Measurements from ENCODE around the gene NME8.

NME8 gene

DNA sequence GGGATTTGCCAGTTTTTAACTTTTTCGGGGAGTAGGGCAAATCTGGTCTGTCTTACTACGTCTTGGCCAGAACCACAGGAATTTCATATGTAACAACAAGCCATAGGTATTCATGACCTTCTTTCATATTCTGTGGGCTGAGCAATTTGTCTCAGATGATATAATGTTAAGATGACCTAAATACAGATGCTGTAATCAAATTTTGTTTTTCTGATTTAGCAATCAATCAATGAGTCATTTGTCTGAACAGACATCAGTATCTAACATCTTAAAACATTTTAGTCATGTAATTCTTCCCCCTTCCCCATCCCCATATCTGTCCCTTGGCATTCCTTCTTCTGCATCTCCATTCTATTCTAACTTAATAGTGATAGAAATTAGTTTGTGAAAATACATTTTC is 24.8 kb upstream of the NME8 start:
- no peaks in the 10 kb centered on the region for H3K4me1 ChIP-seq (ENCODE audit: control insufficient read depth, insufficient read depth, low read length)
- H3K36me3 ChIP-seq (ENCODE audit: control insufficient read depth, insufficient read depth, low read length) = no peaks in the 10 kb centered on the region
- H3K9me3 ChIP-seq (ENCODE audit: control insufficient read depth, low read length) = peaks cover 2% of the 10 kb centered on the region
- no peak overlapping the region for H3K27ac ChIP-seq (ENCODE audit: insufficient read depth, low read depth, low read length, poor library complexity, severe bottlenecking)
- H3K27me3 ChIP-seq (ENCODE audit: control insufficient read depth, insufficient read depth, low read length, poor library complexity, severe bottlenecking) = no peaks in the 10 kb centered on the region
- no peak overlapping the region for H3K4me3 ChIP-seq (ENCODE audit: insufficient read depth, low read depth, low read length)
- WGBS, 2 experiments = 80 to 94% methylated on average over 2 of the region's 2 CpGs

- peaks cover 2% of the 10 kb centered on the region for H3K9me3 ChIP-seq (ENCODE audit: control insufficient read depth, low read length)
- H3K4me3 ChIP-seq (ENCODE audit: insufficient read depth, low read depth, low read length) = no peak overlapping the region
- H3K4me1 ChIP-seq (ENCODE audit: control insufficient read depth, insufficient read depth, low read length) = no peaks in the 10 kb centered on the region
- no peaks in the 10 kb centered on the region for H3K27me3 ChIP-seq (ENCODE audit: control insufficient read depth, insufficient read depth, low read length, poor library complexity, severe bottlenecking)
- 90 to 94% methylated on average over 2 of the region's 3 CpGs for WGBS, 2 experiments
- no peaks in the 10 kb centered on the region for H3K36me3 ChIP-seq (ENCODE audit: control insufficient read depth, insufficient read depth, low read length)
- no peak overlapping the region for H3K27ac ChIP-seq (ENCODE audit: insufficient read depth, low read depth, low read length, poor library complexity, severe bottlenecking)
Measured at GRCh38 chr7:37825038-37825437, 23.4 kb upstream of the NME8 start.

DNA sequence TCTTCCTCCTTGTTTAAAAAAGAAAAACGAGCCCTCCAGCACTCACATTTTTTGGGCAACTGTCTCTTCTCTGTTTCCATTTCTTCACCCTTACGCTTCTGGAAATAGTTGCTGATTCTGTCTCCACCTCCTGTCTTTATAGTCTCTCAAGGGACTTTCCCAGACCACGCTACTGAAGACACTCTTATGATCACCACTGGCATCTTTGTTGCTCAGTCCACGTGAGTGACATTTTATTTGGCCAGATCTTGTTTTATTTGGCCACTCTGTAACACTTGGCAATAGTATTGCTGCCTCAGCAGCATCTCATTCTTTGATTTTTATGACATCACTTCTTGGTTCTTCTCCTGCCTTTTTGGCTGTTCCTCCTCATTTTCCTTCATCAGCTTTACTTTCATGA is 21.6 kb upstream of the NME8 start:
- 85 to 86% methylated on average over 4 of the region's 4 CpGs for WGBS, 2 experiments
- Histone ChIP-seq H3K36me3 (ENCODE audit: control insufficient read depth, insufficient read depth, low read length) (no peaks in the 10 kb centered on the region), H3K9me3 (ENCODE audit: control insufficient read depth, low read length) (no peaks in the 10 kb centered on the region)

DNA sequence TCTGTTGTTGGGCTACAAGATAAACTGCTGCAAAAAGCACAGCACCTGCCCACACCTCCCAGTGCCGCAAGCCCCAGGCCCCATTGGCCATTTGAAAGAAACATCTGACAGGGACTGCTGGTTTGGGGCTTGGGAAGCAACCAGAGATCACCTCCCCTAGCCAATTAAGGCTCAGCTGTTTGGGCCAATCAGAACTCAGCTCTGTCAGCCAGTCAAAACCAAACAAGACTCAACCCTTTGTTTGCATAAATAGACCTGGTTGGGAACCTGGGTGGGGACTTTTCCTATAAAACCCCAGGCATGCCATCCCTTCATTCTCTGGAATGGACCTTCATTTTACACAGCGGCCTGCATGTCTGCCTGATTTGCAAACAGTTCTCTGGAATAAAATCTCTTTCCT is 17.2 kb upstream of the NME8 start:
- Histone ChIP-seq H3K36me3 (ENCODE audit: control insufficient read depth, insufficient read depth, low read length) (no peaks in the 10 kb centered on the region), H3K4me1 (ENCODE audit: control insufficient read depth, insufficient read depth, low read length) (no peaks in the 10 kb centered on the region), H3K27me3 (ENCODE audit: control insufficient read depth, insufficient read depth, low read length, poor library complexity, severe bottlenecking) (no peaks in the 10 kb centered on the region), H3K9me3 (ENCODE audit: control insufficient read depth, low read length) (no peaks in the 10 kb centered on the region), H3K27ac (ENCODE audit: insufficient read depth, low read depth, low read length, poor library complexity, severe bottlenecking) (no peak overlapping the region), H3K4me3 (ENCODE audit: insufficient read depth, low read depth, low read length) (no peak overlapping the region)
- WGBS, 2 experiments = 95% methylated on average over 2 of the region's 2 CpGs

More for the DNA sequence above, 21.6 kb upstream of the NME8 start:
- Histone ChIP-seq H3K4me1 (ENCODE audit: control insufficient read depth, insufficient read depth, low read length) (no peaks in the 10 kb centered on the region), H3K27ac (ENCODE audit: insufficient read depth, low read depth, low read length, poor library complexity, severe bottlenecking) (no peak overlapping the region), H3K4me3 (ENCODE audit: insufficient read depth, low read depth, low read length) (no peak overlapping the region), H3K27me3 (ENCODE audit: control insufficient read depth, insufficient read depth, low read length, poor library complexity, severe bottlenecking) (no peaks in the 10 kb centered on the region)

DNA sequence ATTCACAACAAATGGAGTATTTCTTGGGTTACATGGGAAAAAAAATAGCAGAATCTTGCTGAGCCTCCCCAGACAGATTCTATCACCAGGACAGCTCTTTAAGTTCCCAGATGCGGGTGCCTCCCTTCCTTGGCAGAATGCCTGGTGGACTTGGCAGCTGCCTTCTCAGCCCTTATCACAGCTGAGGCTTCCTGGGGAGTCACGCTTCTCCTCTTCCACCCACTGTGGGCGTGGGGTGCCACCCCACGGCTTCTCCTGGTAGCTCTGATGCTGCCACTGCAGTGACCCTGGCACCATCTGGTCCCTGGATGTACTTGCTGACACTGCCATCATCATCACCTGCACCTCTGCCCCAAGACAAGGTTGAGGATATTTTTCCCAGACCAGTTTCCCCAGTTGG is 16.2 kb upstream of the NME8 start:
- H3K4me1 ChIP-seq (ENCODE audit: control insufficient read depth, insufficient read depth, low read length) = no peaks in the 10 kb centered on the region
- 94 to 96% methylated on average over 4 of the region's 4 CpGs for WGBS, 2 experiments
- no peaks in the 10 kb centered on the region for H3K27me3 ChIP-seq (ENCODE audit: control insufficient read depth, insufficient read depth, low read length, poor library complexity, severe bottlenecking)
- H3K4me3 ChIP-seq (ENCODE audit: insufficient read depth, low read depth, low read length) = no peak overlapping the region
- no peaks in the 10 kb centered on the region for H3K9me3 ChIP-seq (ENCODE audit: control insufficient read depth, low read length)
- no peaks in the 10 kb centered on the region for H3K36me3 ChIP-seq (ENCODE audit: control insufficient read depth, insufficient read depth, low read length)
- no peak overlapping the region for H3K27ac ChIP-seq (ENCODE audit: insufficient read depth, low read depth, low read length, poor library complexity, severe bottlenecking)

DNA sequence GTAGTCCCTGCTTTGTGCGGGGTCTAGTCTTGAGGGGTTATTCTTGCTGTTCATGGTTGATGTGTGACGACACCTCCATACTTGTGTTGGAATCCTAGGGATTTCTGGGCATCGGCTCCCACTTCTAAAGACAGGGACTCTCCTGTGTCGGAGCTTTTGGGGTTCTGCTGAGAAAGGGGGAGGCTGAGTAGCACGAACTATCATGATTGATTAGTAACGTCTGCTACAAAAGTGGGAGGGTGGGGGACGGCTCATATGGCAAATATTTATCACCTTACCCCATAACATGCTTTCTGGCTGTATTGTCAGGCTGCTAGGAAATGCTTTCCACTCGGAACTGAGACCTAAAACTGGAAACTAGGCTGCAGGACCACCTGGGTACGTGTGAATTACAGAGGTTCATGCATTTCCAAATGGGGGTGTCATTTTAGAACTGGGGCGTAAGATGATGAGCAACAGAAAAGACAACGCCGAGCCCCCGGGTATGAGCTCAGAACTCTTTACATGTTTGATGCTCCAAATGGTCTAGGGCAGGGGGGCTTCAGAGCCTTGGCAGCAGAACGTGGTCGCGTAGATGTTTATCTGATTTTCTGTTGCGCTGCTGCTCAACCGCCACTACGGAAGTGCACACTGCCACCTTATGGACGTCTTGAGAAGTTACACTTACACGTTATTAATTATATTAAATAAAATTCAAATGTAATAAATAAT is 15.1 kb upstream of the NME8 start:
- H3K27ac ChIP-seq (ENCODE audit: insufficient read depth, low read depth, low read length, poor library complexity, severe bottlenecking) = no peak overlapping the region
- H3K4me1 ChIP-seq (ENCODE audit: control insufficient read depth, insufficient read depth, low read length) = no peaks in the 10 kb centered on the region
- H3K27me3 ChIP-seq (ENCODE audit: control insufficient read depth, insufficient read depth, low read length, poor library complexity, severe bottlenecking) = no peaks in the 10 kb centered on the region
- no peaks in the 10 kb centered on the region for H3K36me3 ChIP-seq (ENCODE audit: control insufficient read depth, insufficient read depth, low read length)
- no peaks in the 10 kb centered on the region for H3K9me3 ChIP-seq (ENCODE audit: control insufficient read depth, low read length)
- 59 to 60% methylated on average over 19 of the region's 21 CpGs for WGBS, 2 experiments
- no peak overlapping the region for H3K4me3 ChIP-seq (ENCODE audit: insufficient read depth, low read depth, low read length)

DNA sequence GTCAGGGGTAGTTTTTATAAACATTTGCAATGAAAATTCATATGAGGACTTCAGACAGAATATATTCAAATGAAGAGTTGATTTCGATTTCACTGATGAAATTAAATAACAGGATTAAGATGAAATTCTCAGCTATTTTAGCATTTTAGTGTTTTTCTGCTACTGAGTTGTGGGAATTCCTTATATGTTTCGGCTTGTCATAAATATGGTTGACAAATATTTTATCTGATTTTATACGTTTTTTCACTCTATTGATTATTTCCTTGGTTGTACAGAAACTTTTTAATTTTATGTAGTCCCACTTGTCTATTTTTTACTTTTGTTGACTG is 14.6 kb upstream of the NME8 start:
- no peaks in the 10 kb centered on the region for H3K4me1 ChIP-seq (ENCODE audit: control insufficient read depth, insufficient read depth, low read length)
- no peak overlapping the region for H3K27ac ChIP-seq (ENCODE audit: insufficient read depth, low read depth, low read length, poor library complexity, severe bottlenecking)

GRCh38 chr7:37853468-37853867 is 5.1 kb downstream of the NME8 start:
- no peaks in the 10 kb centered on the region for H3K27me3 ChIP-seq (ENCODE audit: control insufficient read depth, insufficient read depth, low read length, poor library complexity, severe bottlenecking)
- H3K9me3 ChIP-seq (ENCODE audit: control insufficient read depth, low read length) = no peaks in the 10 kb centered on the region
- WGBS, 2 experiments = 55% methylated on average over 2 of the region's 2 CpGs
- H3K4me1 ChIP-seq (ENCODE audit: control insufficient read depth, insufficient read depth, low read length) = no peaks in the 10 kb centered on the region
- no peak overlapping the region for H3K27ac ChIP-seq (ENCODE audit: insufficient read depth, low read depth, low read length, poor library complexity, severe bottlenecking)
- no peak overlapping the region for H3K4me3 ChIP-seq (ENCODE audit: insufficient read depth, low read depth, low read length)
- H3K36me3 ChIP-seq (ENCODE audit: control insufficient read depth, insufficient read depth, low read length) = no peaks in the 10 kb centered on the region

More for the DNA sequence above, 14.6 kb upstream of the NME8 start:
- Histone ChIP-seq H3K27me3 (ENCODE audit: control insufficient read depth, insufficient read depth, low read length, poor library complexity, severe bottlenecking) (no peaks in the 10 kb centered on the region), H3K9me3 (ENCODE audit: control insufficient read depth, low read length) (no peaks in the 10 kb centered on the region), H3K36me3 (ENCODE audit: control insufficient read depth, insufficient read depth, low read length) (no peaks in the 10 kb centered on the region), H3K4me3 (ENCODE audit: insufficient read depth, low read depth, low read length) (no peak overlapping the region)
- WGBS, 2 experiments = 0 to 14% methylated on average over 1 to 2 of the region's 3 CpGs

GRCh38 chr7:37882086-37882485 is 33.7 kb downstream of the NME8 start:
- 85 to 90% methylated on average over 6 of the region's 6 CpGs for WGBS, 2 experiments
- H3K27me3 ChIP-seq (ENCODE audit: control insufficient read depth, insufficient read depth, low read length, poor library complexity, severe bottlenecking) = no peaks in the 10 kb centered on the region
- H3K4me1 ChIP-seq (ENCODE audit: control insufficient read depth, insufficient read depth, low read length) = no peaks in the 10 kb centered on the region
- H3K36me3 ChIP-seq (ENCODE audit: control insufficient read depth, insufficient read depth, low read length) = no peaks in the 10 kb centered on the region
- no peak overlapping the region for H3K4me3 ChIP-seq (ENCODE audit: insufficient read depth, low read depth, low read length)
- H3K27ac ChIP-seq (ENCODE audit: insufficient read depth, low read depth, low read length, poor library complexity, severe bottlenecking) = no peak overlapping the region
- no peaks in the 10 kb centered on the region for H3K9me3 ChIP-seq (ENCODE audit: control insufficient read depth, low read length)

- H3K27me3 ChIP-seq (ENCODE audit: control insufficient read depth, insufficient read depth, low read length, poor library complexity, severe bottlenecking) = no peaks in the 10 kb centered on the region
- no peaks in the 10 kb centered on the region for H3K36me3 ChIP-seq (ENCODE audit: control insufficient read depth, insufficient read depth, low read length)
- H3K4me3 ChIP-seq (ENCODE audit: insufficient read depth, low read depth, low read length) = no peak overlapping the region
- no peaks in the 10 kb centered on the region for H3K4me1 ChIP-seq (ENCODE audit: control insufficient read depth, insufficient read depth, low read length)
- no peaks in the 10 kb centered on the region for H3K9me3 ChIP-seq (ENCODE audit: control insufficient read depth, low read length)
- H3K27ac ChIP-seq (ENCODE audit: insufficient read depth, low read depth, low read length, poor library complexity, severe bottlenecking) = no peak overlapping the region
Measured at GRCh38 chr7:37893359-37893758, 45.0 kb downstream of the NME8 start.

GRCh38 chr7:37894671-37895070 is 46.3 kb downstream of the NME8 start:
- Histone ChIP-seq H3K9me3 (ENCODE audit: control insufficient read depth, low read length) (no peaks in the 10 kb centered on the region), H3K36me3 (ENCODE audit: control insufficient read depth, insufficient read depth, low read length) (no peaks in the 10 kb centered on the region), H3K27ac (ENCODE audit: insufficient read depth, low read depth, low read length, poor library complexity, severe bottlenecking) (no peak overlapping the region), H3K27me3 (ENCODE audit: control insufficient read depth, insufficient read depth, low read length, poor library complexity, severe bottlenecking) (no peaks in the 10 kb centered on the region), H3K4me3 (ENCODE audit: insufficient read depth, low read depth, low read length) (no peak overlapping the region), H3K4me1 (ENCODE audit: control insufficient read depth, insufficient read depth, low read length) (no peaks in the 10 kb centered on the region)
- 90 to 93% methylated on average over 1 to 3 of the region's 3 CpGs for WGBS, 2 experiments

Measured in ectodermal cell (in vitro differentiated cells).